GM12878 (cell line): ENCODE results near the gene OPRD1. TPM values are rescaled to one million over a fixed set of nuclear protein-coding genes. Genes with fewer than 3 reads are reported as not detected.

Experiments
- ATF3 ChIP-seq: IDR thresholded peaks from 2 replicates; pipeline ENCODE4 v1.6.1; 2011; ENCODE audit warnings: low read depth, mild to moderate bottlenecking, low read length, moderate library complexity, borderline replicate concordance; ENCODE audit errors: extremely low read depth
- BHLHE40 ChIP-seq, 2 experiments: fragments of 450-650 bp in 1 of 2; IDR thresholded peaks; 2 replicates each; pipeline ENCODE4 v1.6.1; 2011 to 2017; ENCODE audit warnings: low read depth in 2 of 2, borderline replicate concordance in 1 of 2, improper control_type of control experiment in 1 of 2, low read length in 1 of 2, mild to moderate bottlenecking in 1 of 2
- CEBPB ChIP-seq, 2 experiments: fragments of 150-350 bp in 1 of 2; IDR thresholded peaks; 2 replicates each; pipeline ENCODE4 v1.6.1; 2012 to 2014; ENCODE audit warnings: low read depth in 2 of 2, low read length in 2 of 2, borderline replicate concordance in 1 of 2, inconsistent platforms in 1 of 2
- CHD2 ChIP-seq: IDR thresholded peaks from 2 replicates; pipeline ENCODE4 v1.6.1; 2011; ENCODE audit warnings: low read depth, low read length, improper control_type of control experiment, borderline replicate concordance
- CHD4 ChIP-seq: fragments of 200-600 bp; sonication (generic); IDR thresholded peaks from 2 replicates; pipeline ENCODE4 v1.6.1; 2016; ENCODE audit warnings: mild to moderate bottlenecking
- DPF2 ChIP-seq: fragments of 450-650 bp; IDR thresholded peaks from 2 replicates; pipeline ENCODE4 v1.6.1; 2017; ENCODE audit warnings: mild to moderate bottlenecking
- E2F4 ChIP-seq: IDR thresholded peaks from 2 replicates; pipeline ENCODE4 v1.6.1; 2012; ENCODE audit warnings: low read depth, low read length, improper control_type of control experiment
- HSF1 ChIP-seq: fragments of 150-350 bp; IDR thresholded peaks from 2 replicates; pipeline ENCODE4 v1.6.1; 2014; ENCODE audit warnings: mild to moderate bottlenecking, low read depth, low read length
- KLF5 ChIP-seq: fragments of 450-650 bp; IDR thresholded peaks from 2 replicates; pipeline ENCODE4 v1.6.1; 2014; ENCODE audit warnings: mild to moderate bottlenecking; ENCODE audit not compliant: partially characterized antibody
- MAX ChIP-seq: IDR thresholded peaks from 2 replicates; pipeline ENCODE4 v1.6.1; 2012; ENCODE audit warnings: low read depth, low read length, improper control_type of control experiment
- MEF2B ChIP-seq: fragments of 450-650 bp; IDR thresholded peaks from 2 replicates; pipeline ENCODE4 v1.6.1; 2018; ENCODE audit warnings: mild to moderate bottlenecking, moderate library complexity; ENCODE audit not compliant: partially characterized antibody, poor library complexity, severe bottlenecking
- NBN ChIP-seq: fragments of 450-650 bp; IDR thresholded peaks from 2 replicates; pipeline ENCODE4 v1.6.1; 2016
- NFYA ChIP-seq: IDR thresholded peaks from 2 replicates; pipeline ENCODE4 v1.6.1; 2011; ENCODE audit warnings: low read depth, mild to moderate bottlenecking, low read length, improper control_type of control experiment, borderline replicate concordance
- POLR2AphosphoS5 ChIP-seq: IDR thresholded peaks from 2 replicates; pipeline ENCODE4 v1.6.1; 2011; ENCODE audit warnings: mild to moderate bottlenecking, low read length, inconsistent platforms
- POU2F2 ChIP-seq: IDR thresholded peaks from 3 replicates; pipeline ENCODE4 v1.6.1; 2011; ENCODE audit warnings: low read depth, mild to moderate bottlenecking, low read length, borderline replicate concordance
- RAD51 ChIP-seq: fragments of 450-650 bp; IDR thresholded peaks from 2 replicates; pipeline ENCODE4 v1.6.1; 2016; ENCODE audit warnings: moderate library complexity, mild to moderate bottlenecking, inconsistent platforms
- RELB ChIP-seq: fragments of 450-650 bp; IDR thresholded peaks from 2 replicates; pipeline ENCODE4 v1.6.1; 2017; ENCODE audit warnings: low read depth, mild to moderate bottlenecking, moderate library complexity
- SMAD1 ChIP-seq: fragments of 450-650 bp; IDR thresholded peaks from 2 replicates; pipeline ENCODE4 v1.6.1; 2018; ENCODE audit warnings: mild to moderate bottlenecking, low read depth; ENCODE audit not compliant: partially characterized antibody
- SP1 ChIP-seq: IDR thresholded peaks from one replicate; pipeline ENCODE4 v1.6.1; 2011; ENCODE audit warnings: low read depth, low read length
- WRNIP1 ChIP-seq: IDR thresholded peaks from 2 replicates; pipeline ENCODE4 v1.6.1; 2011; ENCODE audit warnings: low read depth, low read length, improper control_type of control experiment, borderline replicate concordance
- ZSCAN29 ChIP-seq: fragments of 450-650 bp; IDR thresholded peaks from 2 replicates; pipeline ENCODE4 v1.6.1; 2017; ENCODE audit warnings: mild to moderate bottlenecking, moderate library complexity
- polyA plus RNA-seq, 11 experiments: library from polyadenylated mRNA; depleted of rRNA in 4 of 11; unstranded in 6 of 11; stranded (reverse) in 5 of 11; fragments of >200 nt; fragmentation: Nextera tagmentation in 4 of 11; fragmentation: Illumina TruSeq in 1 of 11; extraction: Ambion mirVana in 4 of 11; extraction: Trizol in 1 of 11; gene quantifications; 1 replicate in 1 of 11; 2 replicates in 10 of 11; pipeline versions ENCODE4 v1.2.1 to v1.2.3, GENCODE V29; 2011 to 2016; ENCODE audit warnings: inconsistent platforms in 2 of 11, missing spikeins in 2 of 11, low read depth in 1 of 11
- total RNA-seq, 4 experiments: library from RNA; depleted of rRNA in 3 of 4; stranded (reverse); fragments of >200 nt in 3 of 4; fragmentation: Illumina TruSeq in 1 of 4; extraction: Trizol in 1 of 4; gene quantifications; 2 replicates each; pipeline versions ENCODE4 v1.2.1 to v1.2.3, GENCODE V29; 2013 to 2021
- TF ChIP-seq, protein P1 (sequence below): fragments of 450-650 bp; IDR thresholded peaks from 2 replicates; pipeline ENCODE4 v1.6.1; 2016; ENCODE audit warnings: mild to moderate bottlenecking

The OPRD1 gene
- total and polyA plus RNA-seq, 10 of the 15 experiments (the other 5 are each of a cell fraction or from before 2014, with no cell fraction given): 0.02 TPM; not detected in 8

- TF ChIP-seq, protein P1, sequence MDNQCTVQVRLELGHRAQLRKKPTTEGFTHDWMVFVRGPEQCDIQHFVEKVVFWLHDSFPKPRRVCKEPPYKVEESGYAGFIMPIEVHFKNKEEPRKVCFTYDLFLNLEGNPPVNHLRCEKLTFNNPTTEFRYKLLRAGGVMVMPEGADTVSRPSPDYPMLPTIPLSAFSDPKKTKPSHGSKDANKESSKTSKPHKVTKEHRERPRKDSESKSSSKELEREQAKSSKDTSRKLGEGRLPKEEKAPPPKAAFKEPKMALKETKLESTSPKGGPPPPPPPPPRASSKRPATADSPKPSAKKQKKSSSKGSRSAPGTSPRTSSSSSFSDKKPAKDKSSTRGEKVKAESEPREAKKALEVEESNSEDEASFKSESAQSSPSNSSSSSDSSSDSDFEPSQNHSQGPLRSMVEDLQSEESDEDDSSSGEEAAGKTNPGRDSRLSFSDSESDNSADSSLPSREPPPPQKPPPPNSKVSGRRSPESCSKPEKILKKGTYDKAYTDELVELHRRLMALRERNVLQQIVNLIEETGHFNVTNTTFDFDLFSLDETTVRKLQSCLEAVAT: 0 out of 2 replicates have a peak, but pooled peaks have one; percentile 38
- TF ChIP-seq ATF3: no peak
- peak; percentile 54 for TF ChIP-seq KLF5
- 0 out of 2 replicates have a peak, but pooled peaks have one; percentile 25 for TF ChIP-seq MAX
- TF ChIP-seq RAD51: peak; percentile 79
- peak; percentile 91 for TF ChIP-seq DPF2
- peak; percentile 78 for TF ChIP-seq RELB
- 0 out of 4 replicates have a peak, but pooled peaks have one; percentile 16 to 38 for TF ChIP-seq BHLHE40 (IDR thresholded peaks at IDR 0.05; ENCODE audit: borderline replicate concordance in 1 of 2, low read depth in 2 of 2, low read length in 1 of 2)
- peak; percentile 19 for TF ChIP-seq SMAD1
- no peak for TF ChIP-seq E2F4
- peak; percentile 98 for TF ChIP-seq NBN
- TF ChIP-seq WRNIP1: no peak
- TF ChIP-seq ZSCAN29: no peak
- 0 out of 3 replicates have a peak, but pooled peaks have one; percentile 6 for TF ChIP-seq POU2F2
- TF ChIP-seq POLR2AphosphoS5: peak; percentile 43; the same call in 1 of the 2 replicates
- TF ChIP-seq SP1: peak; percentile 84
- peak; percentile 87 for TF ChIP-seq CHD2
- TF ChIP-seq MEF2B: peak; percentile 12
- TF ChIP-seq CHD4: no peak
- TF ChIP-seq HSF1: no peak
- TF ChIP-seq CEBPB (IDR thresholded peaks at IDR 0.05; ENCODE audit: borderline replicate concordance in 1 of 2, low read depth in 2 of 2, low read length in 2 of 2): 0 out of 4 replicates have a peak, but pooled peaks of 1 of the 2 experiments have one; percentile 29
- TF ChIP-seq NFYA: no peak
Observed at GRCh38 chr1:28886731-28887418, 74.9 kb downstream of the OPRD1 start (continued).
